Measurements from ENCODE around the gene AHCYL1.
A peak's percentile ranks its signal among the peaks of the same experiment; 100 is the strongest.

The AHCYL1 gene

DNA sequence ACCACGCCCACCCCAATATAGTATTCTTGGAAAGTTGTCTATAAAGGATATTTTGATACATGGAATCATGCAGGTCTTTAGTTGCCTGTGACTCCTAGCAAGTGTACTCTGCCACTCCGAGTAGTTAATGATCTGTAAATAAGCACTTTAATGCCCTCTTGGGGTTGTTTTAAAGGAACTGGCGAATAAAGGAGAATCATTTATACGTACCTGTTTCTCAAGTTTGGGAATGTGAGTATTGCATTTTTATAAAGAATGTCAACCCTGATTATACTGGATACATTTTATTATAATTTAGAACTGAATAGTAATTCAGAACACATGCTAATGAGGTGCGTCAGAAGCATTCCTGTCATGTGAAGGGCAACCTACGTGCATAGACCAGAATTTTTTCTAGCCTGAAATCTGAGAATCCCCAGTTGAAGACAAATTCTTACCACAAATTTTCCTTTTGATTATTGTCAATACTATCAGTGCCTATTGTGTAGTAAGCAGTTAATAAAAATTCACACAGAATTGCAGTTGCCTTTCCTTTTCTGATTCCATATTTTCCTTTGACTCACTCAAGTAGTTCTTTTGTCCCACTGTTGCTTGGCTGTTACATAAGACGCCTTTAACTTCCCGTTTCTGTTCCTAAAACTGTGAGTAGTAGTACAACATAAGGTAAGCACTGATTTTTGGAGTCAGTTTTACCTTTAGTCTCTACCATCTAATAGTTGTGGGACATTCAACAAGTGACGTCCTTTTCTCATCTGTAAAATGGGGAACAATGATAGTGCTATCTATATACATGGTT lies 5.1 kb downstream of the AHCYL1 start:
- no peak for DNase-seq (ENCODE audit: extremely low spot score)
- CTCF ChIA-PET = no interaction called here
- no peak for TF ChIP-seq HDGF (IDR thresholded peaks at IDR 0.05; ENCODE audit: borderline replicate concordance)
- no peak for TF ChIP-seq BHLHE40 (IDR thresholded peaks at IDR 0.05; ENCODE audit: borderline replicate concordance)
- no peak for TF ChIP-seq ARNT (IDR thresholded peaks at IDR 0.05)
- no peak for TF ChIP-seq FOXM1 (IDR thresholded peaks at IDR 0.05; ENCODE audit: borderline replicate concordance)
- no peak for TF ChIP-seq LEF1 (IDR thresholded peaks at IDR 0.05; ENCODE audit: borderline replicate concordance)
- TF ChIP-seq FOXA1 (IDR thresholded peaks at IDR 0.05) = no peak
- TF ChIP-seq, protein P1, sequence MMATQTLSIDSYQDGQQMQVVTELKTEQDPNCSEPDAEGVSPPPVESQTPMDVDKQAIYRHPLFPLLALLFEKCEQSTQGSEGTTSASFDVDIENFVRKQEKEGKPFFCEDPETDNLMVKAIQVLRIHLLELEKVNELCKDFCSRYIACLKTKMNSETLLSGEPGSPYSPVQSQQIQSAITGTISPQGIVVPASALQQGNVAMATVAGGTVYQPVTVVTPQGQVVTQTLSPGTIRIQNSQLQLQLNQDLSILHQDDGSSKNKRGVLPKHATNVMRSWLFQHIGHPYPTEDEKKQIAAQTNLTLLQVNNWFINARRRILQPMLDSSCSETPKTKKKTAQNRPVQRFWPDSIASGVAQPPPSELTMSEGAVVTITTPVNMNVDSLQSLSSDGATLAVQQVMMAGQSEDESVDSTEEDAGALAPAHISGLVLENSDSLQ (IDR thresholded peaks at IDR 0.05) = no peak
- no peak for TF ChIP-seq ELF4 (IDR thresholded peaks at IDR 0.05)
- POLR2A ChIA-PET = no interaction called here

DNA sequence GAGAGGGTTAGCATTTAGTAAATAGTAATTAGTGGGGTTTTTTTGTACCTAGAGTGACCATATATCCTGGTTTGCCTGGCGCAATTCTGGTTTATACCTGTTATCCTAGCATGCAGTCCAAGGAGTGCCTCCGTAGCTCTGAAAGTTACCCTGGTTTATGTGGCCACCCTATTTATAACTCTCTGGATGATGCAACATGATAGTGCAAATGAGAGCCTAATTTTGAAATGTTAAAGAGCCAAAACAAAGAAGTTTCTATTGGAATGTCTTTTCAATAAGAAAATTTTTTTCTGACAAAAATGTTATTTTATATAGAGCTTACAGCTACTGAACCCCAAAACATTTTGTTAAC lies 5.7 kb downstream of the AHCYL1 start:
- POLR2A ChIA-PET = no interaction called here
- no peak for DNase-seq (ENCODE audit: extremely low spot score)
- CTCF ChIA-PET = no interaction called here
- no peak for TF ChIP-seq LEF1 (IDR thresholded peaks at IDR 0.05; ENCODE audit: borderline replicate concordance)
- no peak for TF ChIP-seq NFRKB (IDR thresholded peaks at IDR 0.05)
- no peak for TF ChIP-seq ZNF384 (IDR thresholded peaks at IDR 0.05)
- TF ChIP-seq ELF4 (IDR thresholded peaks at IDR 0.05) = no peak
- TF ChIP-seq FOXK2 (IDR thresholded peaks at IDR 0.05) = no peak

DNA sequence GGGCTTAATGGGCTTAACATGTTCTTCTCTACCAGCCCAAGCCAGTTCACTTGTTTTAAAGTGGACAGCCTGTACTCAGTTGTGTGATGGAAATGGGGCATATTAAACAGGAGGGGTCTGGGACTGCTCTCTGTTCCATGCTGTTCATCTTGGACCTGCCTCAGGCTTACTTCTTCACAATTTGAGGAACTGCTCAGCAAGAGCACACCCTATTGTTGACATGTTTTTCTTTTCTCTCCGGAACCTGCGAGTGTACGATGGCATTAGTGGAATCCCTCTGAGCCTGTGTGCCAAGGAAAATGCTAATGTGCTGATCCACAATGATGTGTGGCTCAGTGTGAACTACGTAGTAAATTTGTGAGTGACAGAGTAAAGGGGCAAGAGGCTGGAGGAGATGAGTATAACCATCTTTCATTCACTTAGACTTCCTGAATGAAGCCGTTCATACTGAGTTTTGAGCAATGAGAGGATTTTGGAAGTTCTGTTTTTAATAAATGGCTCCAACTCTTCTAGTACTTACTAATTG lies 6.9 kb downstream of the AHCYL1 start:
- POLR2A ChIA-PET = no interaction called here
- CTCF ChIA-PET = no interaction called here
- DNase-seq (ENCODE audit: extremely low spot score) = no peak
- TF ChIP-seq, protein P1 (IDR thresholded peaks at IDR 0.05) = 0 out of 2 replicates have a peak, but pooled peaks have one; percentile 43
- TF ChIP-seq ARNT (IDR thresholded peaks at IDR 0.05) = no peak

DNA sequence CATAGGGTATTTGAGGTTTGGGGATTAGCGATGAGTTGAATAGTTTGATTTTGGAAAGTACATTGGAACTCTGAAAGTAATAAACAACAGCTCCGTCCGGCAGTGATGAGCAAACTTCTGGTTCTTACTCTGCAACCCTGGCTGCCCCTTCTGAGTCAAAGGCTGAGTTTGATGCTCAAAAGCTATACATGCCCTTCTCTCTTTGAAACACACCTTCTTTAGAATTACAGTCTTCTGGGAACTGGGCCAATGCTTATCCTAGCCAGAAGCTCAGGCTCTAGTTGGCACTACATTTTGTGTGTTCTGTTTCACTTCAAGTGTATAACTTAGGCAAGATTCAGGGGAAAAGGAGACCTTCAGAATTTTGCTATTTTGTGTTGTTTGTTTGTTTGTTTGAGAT lies 9.3 kb downstream of the AHCYL1 start:
- no peak for DNase-seq (ENCODE audit: extremely low spot score)

DNA sequence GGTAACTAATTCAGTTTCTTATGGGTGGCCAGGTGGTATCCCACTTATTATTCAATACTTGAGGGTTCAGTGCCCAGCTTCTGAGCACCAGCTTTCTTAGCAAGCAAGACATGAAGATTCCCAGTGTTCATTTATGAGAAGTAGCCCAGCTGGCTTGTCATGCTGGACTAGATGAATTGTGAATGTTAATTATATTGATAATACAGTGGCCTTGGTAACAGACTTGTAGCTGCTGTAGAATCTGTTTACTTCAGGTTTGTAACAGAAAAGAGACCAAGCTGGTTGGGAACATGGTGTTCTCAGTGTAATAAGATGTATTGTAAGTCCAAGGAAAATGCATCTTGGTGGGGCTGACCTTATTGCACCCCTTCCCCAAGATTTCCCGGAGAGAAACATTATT lies 10.1 kb downstream of the AHCYL1 start:
- ChIA-PET CTCF (no interaction called here), POLR2A (interaction anchor here (2.1 to 7.2 kb wide), 2 partner anchors 9 kb away, joined by 5 to 45 read pairs; partner anchors contain the start of gene AHCYL1)
- TF ChIP-seq TARDBP (IDR thresholded peaks at IDR 0.05) = no peak
- TF ChIP-seq, protein P1 (IDR thresholded peaks at IDR 0.05) = no peak
- no peak for TF ChIP-seq ZNF384 (IDR thresholded peaks at IDR 0.05)
- no peak for TF ChIP-seq LEF1 (IDR thresholded peaks at IDR 0.05; ENCODE audit: borderline replicate concordance)
- TF ChIP-seq SUZ12 (IDR thresholded peaks at IDR 0.05) = no peak
- TF ChIP-seq ARNT (IDR thresholded peaks at IDR 0.05) = no peak
- no peak for TF ChIP-seq ELF4 (IDR thresholded peaks at IDR 0.05)
- no peak for TF ChIP-seq SP1 (IDR thresholded peaks at IDR 0.05)
- TF ChIP-seq BHLHE40 (IDR thresholded peaks at IDR 0.05; ENCODE audit: borderline replicate concordance) = no peak
- no peak for TF ChIP-seq L3MBTL2 (conservative IDR thresholded peaks at IDR 0.05)
- no peak for TF ChIP-seq CTBP1 (IDR thresholded peaks at IDR 0.05; ENCODE audit: borderline replicate concordance)
- no peak for TF ChIP-seq HDGF (IDR thresholded peaks at IDR 0.05; ENCODE audit: borderline replicate concordance)
- no peak for TF ChIP-seq NFRKB (IDR thresholded peaks at IDR 0.05)
- no peak for DNase-seq (ENCODE audit: extremely low spot score)

More for the DNA sequence above, 9.3 kb downstream of the AHCYL1 start:
- TF ChIP-seq LEF1 (IDR thresholded peaks at IDR 0.05; ENCODE audit: borderline replicate concordance) (no peak), FOXM1 (IDR thresholded peaks at IDR 0.05; ENCODE audit: borderline replicate concordance) (no peak), ARNT (IDR thresholded peaks at IDR 0.05) (no peak), NFRKB (IDR thresholded peaks at IDR 0.05) (no peak), TARDBP (IDR thresholded peaks at IDR 0.05) (no peak), ZNF384 (IDR thresholded peaks at IDR 0.05) (no peak), ELF4 (IDR thresholded peaks at IDR 0.05) (no peak), SP1 (IDR thresholded peaks at IDR 0.05) (no peak)
- TF ChIP-seq, protein P1 (IDR thresholded peaks at IDR 0.05) = no peak
- CTCF ChIA-PET = no interaction called here
- POLR2A ChIA-PET = interaction anchor here (0.7 to 7.2 kb wide), 3 partner anchors 8 to 41 kb away, joined by 3 to 45 read pairs (median 5); partner anchors contain the start of genes AHCYL1 and STRIP1

DNA sequence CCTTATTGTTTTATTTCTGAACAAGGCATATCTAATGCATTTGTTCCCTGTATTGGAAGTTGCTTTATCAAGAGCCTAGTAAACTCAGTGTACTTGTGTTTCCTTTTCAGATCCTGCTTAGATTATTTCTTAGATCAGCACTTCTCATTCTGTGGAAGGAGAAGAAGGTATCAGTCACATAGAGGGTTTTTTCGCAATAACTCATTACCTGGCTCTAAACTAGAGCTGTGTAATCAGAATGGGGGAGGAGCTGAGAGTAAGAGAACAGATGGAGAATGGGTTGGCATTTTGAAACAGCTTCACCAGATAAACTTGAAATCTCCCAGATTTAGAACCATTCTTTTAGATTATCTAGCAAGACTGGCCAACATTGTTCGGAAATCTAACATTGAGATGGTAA lies 11.0 kb downstream of the AHCYL1 start:
- TF ChIP-seq SUZ12 (IDR thresholded peaks at IDR 0.05) (no peak), BHLHE40 (IDR thresholded peaks at IDR 0.05; ENCODE audit: borderline replicate concordance) (no peak), NFRKB (IDR thresholded peaks at IDR 0.05) (no peak), ZNF384 (IDR thresholded peaks at IDR 0.05) (no peak), L3MBTL2 (conservative IDR thresholded peaks at IDR 0.05) (no peak), FOXM1 (IDR thresholded peaks at IDR 0.05; ENCODE audit: borderline replicate concordance) (no peak), LEF1 (IDR thresholded peaks at IDR 0.05; ENCODE audit: borderline replicate concordance) (no peak), TARDBP (IDR thresholded peaks at IDR 0.05) (no peak), FOXA1 (IDR thresholded peaks at IDR 0.05) (no peak), HDGF (IDR thresholded peaks at IDR 0.05; ENCODE audit: borderline replicate concordance) (no peak), CTBP1 (IDR thresholded peaks at IDR 0.05; ENCODE audit: borderline replicate concordance) (no peak), FOXK2 (IDR thresholded peaks at IDR 0.05) (no peak), ELF4 (IDR thresholded peaks at IDR 0.05) (no peak), ARNT (IDR thresholded peaks at IDR 0.05) (no peak), SP1 (IDR thresholded peaks at IDR 0.05) (no peak)
- TF ChIP-seq, protein P1 (IDR thresholded peaks at IDR 0.05) = no peak
- DNase-seq (ENCODE audit: extremely low spot score) = no peak
- ChIA-PET CTCF (no interaction called here), POLR2A (interaction anchor here (2.1 to 7.2 kb wide), 2 partner anchors 8 to 10 kb away, joined by 5 to 45 read pairs; partner anchors contain the start of gene AHCYL1)
